H1 (cell line): Measurements from ENCODE around the gene STEAP1. TPM values are rescaled to one million over a fixed set of nuclear protein-coding genes. Genes with fewer than 3 reads are reported as not detected.

Experiments
- CTCF ChIA-PET: fragments of 300-600 bp; sonication (Branson Sonifier 250); formaldehyde crosslinking; loops from one replicate; lab custom pipeline; 2021; ENCODE audit not compliant: partially characterized antibody; lab: Charles Lee
- POLR2A ChIA-PET: fragments of 300-600 bp; sonication (Branson Sonifier 250); formaldehyde crosslinking; loops from one replicate; lab custom pipeline; 2021; ENCODE audit warnings: inconsistent platforms; ENCODE audit not compliant: partially characterized antibody; lab: Charles Lee
- DNase-seq, 2 experiments: peaks; one replicate each; pipeline versions ENCODE4 v3.0.0 to v3.0.0-alpha.2; 2010 to 2022; ENCODE audit warnings: low spot score in 2 of 2, low read depth in 1 of 2, mixed read lengths in 1 of 2
- FAIRE-seq: peaks from 2 replicates; lab custom pipeline; 2011; peaks lifted over from hg19 to GRCh38; lab: Jason Lieb, UNC
- H2AFZ ChIP-seq: 2 replicates; pipeline ENCODE4 v1.8.1; 2012; ENCODE audit warnings: low read length, inconsistent platforms
- H2AK5ac ChIP-seq: 2 replicates; pipeline ENCODE4 v1.6.1; 2013; ENCODE audit warnings: low read depth, low read length
- H2BK120ac ChIP-seq: replicated peaks from 2 replicates; pipeline ENCODE3; 2013; ENCODE audit warnings: low read depth, low read length, inconsistent platforms
- H2BK12ac ChIP-seq: 2 replicates; pipeline ENCODE4 v1.6.1; 2013; ENCODE audit warnings: low read depth, low read length
- H2BK15ac ChIP-seq: 2 replicates; pipeline ENCODE4 v1.6.1; 2013; ENCODE audit warnings: low read length
- H2BK20ac ChIP-seq: 2 replicates; pipeline ENCODE4 v1.6.1; 2013; ENCODE audit warnings: low read length
- H2BK5ac ChIP-seq: 2 replicates; pipeline ENCODE4 v1.6.1; 2013; ENCODE audit warnings: low read depth, low read length
- H3K14ac ChIP-seq: 2 replicates; pipeline ENCODE4 v1.6.1; 2013; ENCODE audit warnings: inconsistent platforms; ENCODE audit not compliant: insufficient read length
- H3K18ac ChIP-seq: 2 replicates; pipeline ENCODE4 v1.6.1; 2013; ENCODE audit warnings: low read length; ENCODE audit errors: extremely low read depth
- H3K23ac ChIP-seq: 2 replicates; pipeline ENCODE4 v1.6.1; 2013; ENCODE audit warnings: inconsistent platforms; ENCODE audit not compliant: insufficient read length
- H3K23me2 ChIP-seq: 2 replicates; pipeline ENCODE4 v1.6.1; 2013; ENCODE audit warnings: low read depth, low read length
- H3K27ac ChIP-seq: 2 replicates; pipeline ENCODE4 v1.6.1; 2011; ENCODE audit warnings: low read depth, low read length, inconsistent platforms
- H3K27me3 ChIP-seq, 4 experiments: replicated peaks in 1 of 4; 1 replicate in 1 of 4; 2 replicates in 3 of 4; pipeline versions ENCODE4 v1.6.1 to v1.8.1; 2011 to 2013; ENCODE audit warnings: low read length in 3 of 4, mild to moderate bottlenecking in 3 of 4, inconsistent platforms in 2 of 4, mixed read lengths in 2 of 4, moderate library complexity in 1 of 4; ENCODE audit not compliant: control insufficient read depth in 3 of 4, insufficient read depth in 3 of 4; ENCODE audit errors: extremely low read depth in 1 of 4
- H3K36me3 ChIP-seq, 4 experiments: 2 replicates each; pipeline versions ENCODE4 v1.6.1 to v1.8.1; 2011 to 2013; ENCODE audit warnings: mild to moderate bottlenecking in 4 of 4, low read length in 3 of 4, moderate library complexity in 2 of 4, control low read depth in 1 of 4, inconsistent platforms in 1 of 4; ENCODE audit not compliant: insufficient read depth in 4 of 4, control insufficient read depth in 2 of 4
- H3K4ac ChIP-seq: replicated peaks from 2 replicates; pipeline ENCODE3; 2013; ENCODE audit warnings: low read length, low read depth, mixed read lengths, inconsistent platforms; ENCODE audit not compliant: insufficient read length
- H3K4me1 ChIP-seq, 4 experiments: replicated peaks in 1 of 4; 1 replicate in 1 of 4; 2 replicates in 3 of 4; pipeline versions ENCODE4 v1.6.1 to v1.8.1; 2011 to 2013; ENCODE audit warnings: low read length in 3 of 4, inconsistent platforms in 2 of 4, mixed read lengths in 1 of 4; ENCODE audit not compliant: insufficient read depth in 4 of 4, control insufficient read depth in 3 of 4
- H3K4me2 ChIP-seq, 2 experiments: 2 replicates each; pipeline versions ENCODE4 v1.6.1 to v1.8.1; 2011 to 2013; ENCODE audit warnings: low read depth in 2 of 2, low read length in 2 of 2, control low read depth in 1 of 2, inconsistent platforms in 1 of 2, mild to moderate bottlenecking in 1 of 2; ENCODE audit not compliant: insufficient read depth in 1 of 2
- H3K4me3 ChIP-seq, 4 experiments: fragments of 200-600, 300-600 bp in 1 of 4; sonication (generic), shearing (Covaris generic), sonication (Bioruptor Twin) in 1 of 4; 2 replicates each; pipeline versions ENCODE4 v1.5.1 to v1.8.1; 2011 to 2016; ENCODE audit warnings: low read length in 4 of 4, low read depth in 3 of 4, control low read depth in 2 of 4, inconsistent platforms in 2 of 4, mild to moderate bottlenecking in 2 of 4, mixed read lengths in 1 of 4, moderate library complexity in 1 of 4; ENCODE audit not compliant: insufficient read depth in 2 of 4; ENCODE audit errors: extremely low read depth in 1 of 4
- H3K56ac ChIP-seq: replicated peaks from 2 replicates; pipeline ENCODE3; 2013; ENCODE audit warnings: low read depth, mild to moderate bottlenecking, mixed read lengths, low read length, inconsistent platforms; ENCODE audit not compliant: insufficient read length
- H3K79me1 ChIP-seq: 2 replicates; pipeline ENCODE4 v1.6.1; 2013; ENCODE audit warnings: low read depth, low read length, control low read depth
- H3K79me2 ChIP-seq, 2 experiments: 2 replicates each; pipeline versions ENCODE4 v1.6.1 to v1.8.1; 2012 to 2013; ENCODE audit warnings: low read length in 2 of 2, mild to moderate bottlenecking in 2 of 2, inconsistent platforms in 1 of 2; ENCODE audit not compliant: insufficient read depth in 2 of 2, control insufficient read depth in 1 of 2
- H3K9ac ChIP-seq, 4 experiments: replicated peaks in 1 of 4; 1 replicate in 1 of 4; 2 replicates in 3 of 4; pipeline versions ENCODE4 v1.6.1 to v1.8.1; 2011 to 2013; ENCODE audit warnings: low read depth in 3 of 4, low read length in 3 of 4, control low read depth in 2 of 4, mild to moderate bottlenecking in 2 of 4, moderate library complexity in 2 of 4, inconsistent platforms in 1 of 4; ENCODE audit errors: extremely low read depth in 1 of 4
- H3K9me3 ChIP-seq, 2 experiments: 2 replicates each; pipeline versions ENCODE4 v1.6.1 to v1.8.1; 2012 to 2013; ENCODE audit warnings: mild to moderate bottlenecking in 2 of 2, moderate library complexity in 2 of 2, control low read depth in 1 of 2, inconsistent platforms in 1 of 2, low read depth in 1 of 2, low read length in 1 of 2, mixed read lengths in 1 of 2; ENCODE audit not compliant: insufficient read depth in 2 of 2
- H4K20me1 ChIP-seq, 2 experiments: replicated peaks in 1 of 2; 2 replicates each; pipeline versions ENCODE3 to v1.8.1; 2011 to 2013; ENCODE audit warnings: inconsistent platforms in 2 of 2, low read length in 2 of 2, mild to moderate bottlenecking in 1 of 2; ENCODE audit not compliant: insufficient read depth in 2 of 2, control insufficient read depth in 1 of 2
- H4K5ac ChIP-seq: 2 replicates; pipeline ENCODE4 v1.6.1; 2013; ENCODE audit warnings: low read length, low read depth, mixed read lengths, inconsistent platforms; ENCODE audit not compliant: insufficient read length
- H4K8ac ChIP-seq: 2 replicates; pipeline ENCODE4 v1.8.0; 2013; ENCODE audit warnings: mild to moderate bottlenecking, moderate library complexity, low read length, inconsistent platforms; ENCODE audit not compliant: insufficient read depth; ENCODE audit errors: extremely low read depth
- H4K91ac ChIP-seq: replicated peaks from 2 replicates; pipeline ENCODE3; 2013; ENCODE audit warnings: low read length, mixed read lengths, inconsistent platforms; ENCODE audit not compliant: insufficient read length
- ATF2 ChIP-seq: IDR thresholded peaks from 2 replicates; pipeline ENCODE4 v1.6.1; 2012; ENCODE audit warnings: low read length, inconsistent platforms
- GTF2F1 ChIP-seq: IDR thresholded peaks from 2 replicates; pipeline ENCODE4 v1.6.1; 2012; ENCODE audit warnings: low read depth, low read length, improper control_type of control experiment, borderline replicate concordance
- KDM1A ChIP-seq: fragments of 200-600, 300-600 bp; sonication (generic); IDR thresholded peaks from 2 replicates; pipeline ENCODE4 v1.7.1; 2016; ENCODE audit warnings: mild to moderate bottlenecking, low read length, borderline replicate concordance
- KDM4A ChIP-seq: IDR thresholded peaks from one replicate; pipeline ENCODE4 v1.7.1; 2012; ENCODE audit warnings: low read depth, mild to moderate bottlenecking, moderate library complexity, low read length, inconsistent platforms; ENCODE audit not compliant: severe bottlenecking
- POLR2A ChIP-seq, 2 experiments: IDR thresholded peaks; 1 replicate in 1 of 2; 2 replicates in 1 of 2; pipeline ENCODE4 v1.6.1; 2011; ENCODE audit warnings: low read depth in 2 of 2, low read length in 2 of 2, mild to moderate bottlenecking in 2 of 2; ENCODE audit errors: control extremely low read depth in 1 of 2
- RBBP5 ChIP-seq: IDR thresholded peaks from 2 replicates; pipeline ENCODE4 v1.7.1; 2012; ENCODE audit warnings: low read depth, mild to moderate bottlenecking, inconsistent platforms, low read length, moderate library complexity, borderline replicate concordance
- RFX5 ChIP-seq: IDR thresholded peaks from 2 replicates; pipeline ENCODE4 v1.6.1; 2011; ENCODE audit warnings: low read depth, low read length, improper control_type of control experiment, borderline replicate concordance
- SAP30 ChIP-seq: fragments of 300-600 bp; sonication (generic); IDR thresholded peaks from 2 replicates; pipeline ENCODE4 v1.7.1; 2012; ENCODE audit warnings: low read length, moderate library complexity, mild to moderate bottlenecking, inconsistent platforms; ENCODE audit not compliant: insufficient read depth, insufficient replicate concordance
- SUZ12 ChIP-seq: fragments of 200-600 bp; sonication (generic); IDR thresholded peaks from 2 replicates; pipeline ENCODE4 v1.6.1; 2012; ENCODE audit warnings: mild to moderate bottlenecking, inconsistent platforms, low read length, moderate library complexity, mixed read lengths
- TAF1 ChIP-seq: IDR thresholded peaks from 2 replicates; pipeline ENCODE4 v1.6.1; 2011; ENCODE audit warnings: mild to moderate bottlenecking, low read depth, low read length
- YY1 ChIP-seq: IDR thresholded peaks from 2 replicates; pipeline ENCODE4 v1.6.1; 2011; ENCODE audit warnings: low read depth, mild to moderate bottlenecking, low read length
- ZNF274 ChIP-seq: IDR thresholded peaks from 2 replicates; pipeline ENCODE4 v1.7.0; 2012; ENCODE audit warnings: low read length, borderline replicate concordance; ENCODE audit errors: extremely low read depth
- polyA plus RNA-seq, 7 experiments: library from polyadenylated mRNA; depleted of rRNA in 3 of 7; stranded (reverse) in 5 of 7; unstranded in 2 of 7; fragments of >200 nt in 5 of 7; fragments of 200-250 nt in 2 of 7; gene quantifications; 1 replicate in 5 of 7; 2 replicates in 1 of 7; 4 replicates in 1 of 7; pipeline versions ENCODE4 v1.2.1 to v1.2.3, GENCODE V29; 2011 to 2013; ENCODE audit warnings: missing spikeins in 2 of 7, mixed read lengths in 2 of 7
- total RNA-seq: library from RNA; stranded (reverse); fragmentation: NEBNext Ultra II Directional; extraction: Animal tissue kit (Norgen Biotek cat#: 25700); gene quantifications from 2 replicates; pipeline ENCODE4 v1.2.1, GENCODE V29; 2021
- TF ChIP-seq, protein P1 (sequence below): IDR thresholded peaks from 2 replicates; pipeline ENCODE4 v1.6.1; 2011; ENCODE audit warnings: low read depth, mild to moderate bottlenecking, low read length; ENCODE audit not compliant: insufficient read depth

Gene STEAP1
- total and polyA plus RNA-seq, 2 of the 8 experiments (the other 6 are each of a cell fraction or from before 2014, with no cell fraction given) = 9.2 to 9.5 TPM

- H2BK120ac ChIP-seq = no peak overlapping the region
- H2AFZ ChIP-seq = no peak overlapping the region
- no peak overlapping the region for H3K14ac ChIP-seq
- FAIRE-seq = no peak
- no peak overlapping the region for H2BK5ac ChIP-seq
- H2BK20ac ChIP-seq = no peak overlapping the region
- H3K4me3 ChIP-seq = no peak overlapping the region
- no peaks in the 10 kb centered on the region for H3K36me3 ChIP-seq
- H2BK12ac ChIP-seq = no peak overlapping the region
- H3K4me1 ChIP-seq = peaks cover 0 to 3% (median 0%) of the 10 kb centered on the region in 4 experiments; a peak in 2 of 7 replicates
- CTCF ChIA-PET = no interaction called here
- H3K56ac ChIP-seq = no peak overlapping the region
- no peak overlapping the region for H3K23ac ChIP-seq
- no peak overlapping the region for H3K18ac ChIP-seq
- no peak overlapping the region for H3K9ac ChIP-seq
- no peaks in the 10 kb centered on the region for H3K27me3 ChIP-seq
- H4K91ac ChIP-seq = no peak overlapping the region
- POLR2A ChIA-PET = no interaction called here
- no peaks in the 10 kb centered on the region for H3K79me2 ChIP-seq
- H3K4ac ChIP-seq = no peak overlapping the region
- no peak overlapping the region for H2BK15ac ChIP-seq
- no peak overlapping the region for H4K8ac ChIP-seq
- H3K9me3 ChIP-seq = peaks cover 3 to 5% of the 10 kb centered on the region in 2 experiments; a peak in 3 of 4 replicates
- no peaks in the 10 kb centered on the region for H3K23me2 ChIP-seq
- no peak overlapping the region for H4K5ac ChIP-seq
- DNase-seq = no peak
- H3K27ac ChIP-seq = no peak overlapping the region
- H4K20me1 ChIP-seq = no peaks in the 10 kb centered on the region
- H2AK5ac ChIP-seq = no peak overlapping the region
- no peaks in the 10 kb centered on the region for H3K79me1 ChIP-seq
- H3K4me2 ChIP-seq = no peak overlapping the region
- TF ChIP-seq RFX5 (no peak), KDM4A (no peak), YY1 (no peak), SUZ12 (no peak), ZNF274 (no peak), GTF2F1 (no peak), TAF1 (no peak), ATF2 (no peak), SAP30 (no peak), KDM1A (no peak), RBBP5 (no peak), POLR2A (IDR thresholded peaks at IDR 0.05; ENCODE audit: control extremely low read depth in 1 of 2, low read depth in 2 of 2, low read length in 2 of 2) (no peak)
- TF ChIP-seq, protein P1, sequence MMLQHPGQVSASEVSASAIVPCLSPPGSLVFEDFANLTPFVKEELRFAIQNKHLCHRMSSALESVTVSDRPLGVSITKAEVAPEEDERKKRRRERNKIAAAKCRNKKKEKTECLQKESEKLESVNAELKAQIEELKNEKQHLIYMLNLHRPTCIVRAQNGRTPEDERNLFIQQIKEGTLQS = no peak
These were observed 27.2 kb downstream of the STEAP1 start for GRCh38 chr7:90181485-90181884.
